GM12878 (cell line): Measurements from ENCODE around the gene KIFAP3. TPM values are rescaled to one million over a fixed set of nuclear protein-coding genes. Genes with fewer than 3 reads are reported as not detected.

Experiments
- ATAC-seq: fragments of 200-7000 bp; cut with Tn5 transposase; 3 replicates; pipeline ENCODE4 v1.9.1; 2020; ENCODE audit warnings: mild to moderate bottlenecking, moderate library complexity
- BruUV-seq: library from RNA; stranded (reverse); fragments of 400-500 nt; replicated peaks from 2 replicates; lab custom pipeline; 2021; lab: Mats Ljungman, UMichigan
- CTCF ChIA-PET: fragments of 300-600 bp; sonication (Branson Sonifier 250); formaldehyde crosslinking; extraction: SDS; loops from one replicate; lab custom pipeline; 2021; ENCODE audit warnings: inconsistent platforms; lab: Yijun Ruan, JAX
- POLR2A ChIA-PET: fragments of 350-600 bp; formaldehyde crosslinking; extraction: SDS; loops from one replicate; lab custom pipeline; 2021; ENCODE audit warnings: inconsistent platforms; lab: Charles Lee
- RAD21 ChIA-PET: fragments of 300-600 bp; sonication (Branson Sonifier 250); formaldehyde crosslinking; loops from one replicate; lab custom pipeline; 2023; ENCODE audit warnings: antibody characterized with exemption; ENCODE audit not compliant: unreplicated experiment; lab: Charles Lee
- SMC1A ChIA-PET: fragments of 300-600 bp; sonication (Branson Sonifier 250); formaldehyde crosslinking; loops from one replicate; lab custom pipeline; 2023; ENCODE audit not compliant: unreplicated experiment, uncharacterized antibody; lab: Charles Lee
- DNase-seq: peaks from one replicate; pipeline ENCODE4 v3.0.0-alpha.2; 2011; ENCODE audit warnings: low read depth, low spot score
- FAIRE-seq: peaks from 3 replicates; lab custom pipeline; 2011; peaks lifted over from hg19 to GRCh38; lab: Jason Lieb, UNC
- H2AFZ ChIP-seq: 2 replicates; pipeline ENCODE4 v1.6.0; 2011; ENCODE audit warnings: low read depth, low read length, control low read depth; ENCODE audit not compliant: control insufficient read depth
- H3K27ac ChIP-seq: 2 replicates; pipeline ENCODE4 v1.5.1; 2011; ENCODE audit warnings: control low read depth; ENCODE audit not compliant: control insufficient read depth, insufficient read depth
- H3K27me3 ChIP-seq, 2 experiments: replicated peaks in 1 of 2; 2 replicates each; pipeline versions ENCODE4 v1.6.0 to v1.6.1; 2011; ENCODE audit warnings: low read length in 1 of 2; ENCODE audit not compliant: control insufficient read depth in 2 of 2, insufficient read depth in 2 of 2
- H3K36me3 ChIP-seq, 2 experiments: 2 replicates each; pipeline ENCODE4 v1.5.1; 2011; ENCODE audit warnings: low read length in 1 of 2; ENCODE audit not compliant: control insufficient read depth in 2 of 2, insufficient read depth in 2 of 2
- H3K4me1 ChIP-seq: 2 replicates; pipeline ENCODE4 v1.6.1; 2011; ENCODE audit warnings: mild to moderate bottlenecking, low read length, moderate library complexity, mixed read lengths; ENCODE audit not compliant: control insufficient read depth, insufficient read depth
- H3K4me2 ChIP-seq: 2 replicates; pipeline ENCODE4 v1.6.0; 2011; ENCODE audit warnings: control low read depth; ENCODE audit not compliant: control insufficient read depth, insufficient read depth
- H3K4me3 ChIP-seq: fragments of 200-600 bp; sonication (generic); 2 replicates; pipeline ENCODE4 v1.5.1; 2016
- H3K79me2 ChIP-seq: 2 replicates; pipeline ENCODE4 v1.6.0; 2011; ENCODE audit warnings: low read length; ENCODE audit not compliant: control insufficient read depth, insufficient read depth
- H3K9ac ChIP-seq: 2 replicates; pipeline ENCODE4 v1.8.0; 2011; ENCODE audit warnings: low read length, control low read depth, mixed read lengths; ENCODE audit not compliant: control insufficient read depth, insufficient read depth
- H3K9me3 ChIP-seq: replicated peaks from 3 replicates; pipeline ENCODE4 v1.5.1; 2011; ENCODE audit warnings: mild to moderate bottlenecking, low read length; ENCODE audit not compliant: control insufficient read depth, insufficient read depth
- H4K20me1 ChIP-seq: 2 replicates; pipeline ENCODE4 v1.6.0; 2011; ENCODE audit not compliant: control insufficient read depth, insufficient read depth
- BCL11A ChIP-seq: IDR thresholded peaks from 2 replicates; pipeline ENCODE4 v1.6.1; 2011; ENCODE audit warnings: low read depth, low read length
- CHD2 ChIP-seq: IDR thresholded peaks from 2 replicates; pipeline ENCODE4 v1.6.1; 2011; ENCODE audit warnings: low read depth, low read length, improper control_type of control experiment, borderline replicate concordance
- CREB1 ChIP-seq: IDR thresholded peaks from 2 replicates; pipeline ENCODE4 v1.6.1; 2012; ENCODE audit warnings: low read depth, mild to moderate bottlenecking, inconsistent platforms
- DPF2 ChIP-seq: fragments of 450-650 bp; IDR thresholded peaks from 2 replicates; pipeline ENCODE4 v1.6.1; 2017; ENCODE audit warnings: mild to moderate bottlenecking
- ETV6 ChIP-seq, 2 experiments: fragments of 450-650 bp in 1 of 2; IDR thresholded peaks in 1 of 2; conservative IDR thresholded peaks in 1 of 2; 2 replicates each; pipeline ENCODE4 v1.6.1; 2014; ENCODE audit warnings: antibody characterized with exemption in 1 of 2, borderline replicate concordance in 1 of 2, low read depth in 1 of 2, mild to moderate bottlenecking in 1 of 2, moderate library complexity in 1 of 2
- EZH2 ChIP-seq: IDR thresholded peaks from 2 replicates; pipeline ENCODE4 v1.6.1; 2012; ENCODE audit warnings: low read depth, mild to moderate bottlenecking, control low read depth, inconsistent platforms, low read length, borderline replicate concordance; ENCODE audit not compliant: control insufficient read depth
- FOS ChIP-seq: IDR thresholded peaks from 3 replicates; pipeline ENCODE4 v1.6.1; 2011; ENCODE audit warnings: borderline replicate concordance; ENCODE audit not compliant: insufficient read length; ENCODE audit errors: extremely low read depth
- FOXM1 ChIP-seq: IDR thresholded peaks from 2 replicates; pipeline ENCODE4 v1.6.1; 2012; ENCODE audit warnings: low read depth, mild to moderate bottlenecking, inconsistent platforms, low read length, moderate library complexity
- NR2F1 ChIP-seq: fragments of 450-650 bp; conservative IDR thresholded peaks from 2 replicates; pipeline ENCODE4 v1.6.1; 2017; ENCODE audit warnings: mild to moderate bottlenecking
- RCOR1 ChIP-seq: conservative IDR thresholded peaks from 2 replicates; pipeline ENCODE4 v1.6.1; 2012; ENCODE audit warnings: low read depth, low read length, improper control_type of control experiment
- SPI1 ChIP-seq: IDR thresholded peaks from 2 replicates; pipeline ENCODE4 v1.6.1; 2011; ENCODE audit warnings: low read depth, mild to moderate bottlenecking, low read length, moderate library complexity, borderline replicate concordance; ENCODE audit not compliant: insufficient read depth
- TAF1 ChIP-seq: IDR thresholded peaks from 2 replicates; pipeline ENCODE4 v1.6.1; 2011; ENCODE audit warnings: mild to moderate bottlenecking, low read depth, low read length, borderline replicate concordance
- TBL1XR1 ChIP-seq: IDR thresholded peaks from 2 replicates; pipeline ENCODE4 v1.6.1; 2012; ENCODE audit warnings: low read depth, low read length, improper control_type of control experiment
- WGBS: methylation state at CpG from one replicate; pipeline ENCODE4 v1.1.6; 2016; ENCODE audit warnings: low lambda C conversion rate; ENCODE audit not compliant: insufficient replicate concordance, insufficient coverage; ENCODE audit errors: missing lambda C conversion rate; 5-methylcytosine and 5-hydroxymethylcytosine counted together
- in situ Hi-C: fragments of 300-500 bp; cut with MboI; formaldehyde crosslinking; loops from 9 replicates; pipeline ENCODE4 v1.14.3; 2018; ENCODE audit warnings: mixed read lengths
- intact Hi-C: fragments of 100-400 bp; cut with micrococcal nuclease; formaldehyde crosslinking; loops from one replicate; pipeline ENCODE4 v1.14.2; 2022; ENCODE audit not compliant: unreplicated experiment
- polyA plus RNA-seq, 11 experiments: library from polyadenylated mRNA; depleted of rRNA in 4 of 11; unstranded in 6 of 11; stranded (reverse) in 5 of 11; fragments of >200 nt; fragmentation: Nextera tagmentation in 4 of 11; fragmentation: Illumina TruSeq in 1 of 11; extraction: Ambion mirVana in 4 of 11; extraction: Trizol in 1 of 11; gene quantifications; 1 replicate in 1 of 11; 2 replicates in 10 of 11; pipeline versions ENCODE4 v1.2.1 to v1.2.3, GENCODE V29; 2011 to 2016; ENCODE audit warnings: inconsistent platforms in 2 of 11, missing spikeins in 2 of 11, low read depth in 1 of 11
- total RNA-seq, 4 experiments: library from RNA; depleted of rRNA in 3 of 4; stranded (reverse); fragments of >200 nt in 3 of 4; fragmentation: Illumina TruSeq in 1 of 4; extraction: Trizol in 1 of 4; gene quantifications; 2 replicates each; pipeline versions ENCODE4 v1.2.1 to v1.2.3, GENCODE V29; 2013 to 2021
- TF ChIP-seq, protein P1 (sequence below): fragments of 450-650 bp; formaldehyde crosslinking; IDR thresholded peaks from 2 replicates; pipeline ENCODE4 v1.4.0; 2020; ENCODE audit warnings: mild to moderate bottlenecking, moderate library complexity
- TF ChIP-seq, protein P2 (sequence below): fragments of 450-650 bp; IDR thresholded peaks from 2 replicates; pipeline ENCODE4 v1.6.1; 2018; ENCODE audit warnings: mild to moderate bottlenecking, low read depth, moderate library complexity; ENCODE audit not compliant: partially characterized antibody

KIFAP3 gene
- total and polyA plus RNA-seq, 10 of the 15 experiments (the other 5 are each of a cell fraction or from before 2014, with no cell fraction given): 13.7 to 100 (median 18.9) TPM

DNA sequence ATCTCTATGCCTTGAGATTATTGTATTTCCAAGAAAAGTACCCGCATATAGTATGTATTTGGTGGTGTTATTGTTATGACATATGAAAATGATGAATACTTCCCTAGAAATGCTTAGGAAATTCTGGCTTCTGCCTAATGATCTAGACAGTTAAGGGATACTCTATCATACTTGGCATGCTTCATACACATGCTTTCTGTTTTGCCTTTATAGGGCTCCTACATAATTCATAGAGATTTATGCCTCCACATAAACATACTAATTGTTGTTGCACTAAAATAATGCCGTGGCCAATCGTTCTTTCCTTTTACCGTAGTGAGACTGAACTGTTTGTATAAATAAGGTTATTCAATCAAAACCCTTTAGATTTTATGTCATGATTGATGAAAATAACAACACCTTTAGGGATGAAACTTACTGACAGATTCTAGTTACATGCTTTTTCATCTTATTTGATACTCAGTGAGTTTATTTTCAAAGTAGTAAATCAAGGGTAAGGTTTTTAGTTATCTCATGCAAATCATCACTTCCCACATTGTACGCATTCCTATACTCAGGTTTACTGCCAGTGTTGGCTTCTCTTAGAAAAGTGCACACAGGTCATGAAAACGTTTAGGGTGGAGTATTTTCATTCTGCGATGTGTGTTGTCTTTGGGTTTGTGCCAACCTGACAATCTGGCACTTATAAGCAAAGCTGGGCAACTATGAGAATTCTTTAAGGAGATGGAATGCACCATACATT is 140.3 kb downstream of the KIFAP3 start:
- no peaks in the 10 kb centered on the region for H3K79me2 ChIP-seq
- H4K20me1 ChIP-seq: no peaks in the 10 kb centered on the region
- in situ Hi-C loops (no loop called here), intact Hi-C loops (loop anchor here (10.0 kb wide), 1 partner anchor 311 kb away; no protein-coding TSS in a partner anchor)
- FAIRE-seq (no peak), ATAC-seq (no peak), DNase-seq (no peak)
- H3K4me3 ChIP-seq: no peak overlapping the region
- H3K27ac ChIP-seq: no peak overlapping the region
- H3K9ac ChIP-seq: no peak overlapping the region
- RAD21 ChIA-PET: no interaction called here
- BruUV-seq: no TSS peak
- 85% methylated on average over 7 of the region's 7 CpGs for WGBS
- SMC1A ChIA-PET: interaction anchor here (2.1 kb wide), 1 partner anchor 134 kb away, joined by 8 read pairs; no protein-coding TSS in a partner anchor
- H3K27me3 ChIP-seq: no peaks in the 10 kb centered on the region
- no peaks in the 10 kb centered on the region for H3K36me3 ChIP-seq
- no peaks in the 10 kb centered on the region for H3K9me3 ChIP-seq
- H3K4me1 ChIP-seq: no peaks in the 10 kb centered on the region
- H3K4me2 ChIP-seq: no peak overlapping the region
- no peak overlapping the region for H2AFZ ChIP-seq
- POLR2A ChIA-PET: no interaction called here
- CTCF ChIA-PET: interaction anchor here (1.4 kb wide), 1 partner anchor 755 kb away, joined by 3 read pairs; no protein-coding TSS in a partner anchor
- no peak for TF ChIP-seq CHD2
- no peak for TF ChIP-seq DPF2
- no peak for TF ChIP-seq EZH2
- TF ChIP-seq FOS: no peak
- TF ChIP-seq, protein P1, sequence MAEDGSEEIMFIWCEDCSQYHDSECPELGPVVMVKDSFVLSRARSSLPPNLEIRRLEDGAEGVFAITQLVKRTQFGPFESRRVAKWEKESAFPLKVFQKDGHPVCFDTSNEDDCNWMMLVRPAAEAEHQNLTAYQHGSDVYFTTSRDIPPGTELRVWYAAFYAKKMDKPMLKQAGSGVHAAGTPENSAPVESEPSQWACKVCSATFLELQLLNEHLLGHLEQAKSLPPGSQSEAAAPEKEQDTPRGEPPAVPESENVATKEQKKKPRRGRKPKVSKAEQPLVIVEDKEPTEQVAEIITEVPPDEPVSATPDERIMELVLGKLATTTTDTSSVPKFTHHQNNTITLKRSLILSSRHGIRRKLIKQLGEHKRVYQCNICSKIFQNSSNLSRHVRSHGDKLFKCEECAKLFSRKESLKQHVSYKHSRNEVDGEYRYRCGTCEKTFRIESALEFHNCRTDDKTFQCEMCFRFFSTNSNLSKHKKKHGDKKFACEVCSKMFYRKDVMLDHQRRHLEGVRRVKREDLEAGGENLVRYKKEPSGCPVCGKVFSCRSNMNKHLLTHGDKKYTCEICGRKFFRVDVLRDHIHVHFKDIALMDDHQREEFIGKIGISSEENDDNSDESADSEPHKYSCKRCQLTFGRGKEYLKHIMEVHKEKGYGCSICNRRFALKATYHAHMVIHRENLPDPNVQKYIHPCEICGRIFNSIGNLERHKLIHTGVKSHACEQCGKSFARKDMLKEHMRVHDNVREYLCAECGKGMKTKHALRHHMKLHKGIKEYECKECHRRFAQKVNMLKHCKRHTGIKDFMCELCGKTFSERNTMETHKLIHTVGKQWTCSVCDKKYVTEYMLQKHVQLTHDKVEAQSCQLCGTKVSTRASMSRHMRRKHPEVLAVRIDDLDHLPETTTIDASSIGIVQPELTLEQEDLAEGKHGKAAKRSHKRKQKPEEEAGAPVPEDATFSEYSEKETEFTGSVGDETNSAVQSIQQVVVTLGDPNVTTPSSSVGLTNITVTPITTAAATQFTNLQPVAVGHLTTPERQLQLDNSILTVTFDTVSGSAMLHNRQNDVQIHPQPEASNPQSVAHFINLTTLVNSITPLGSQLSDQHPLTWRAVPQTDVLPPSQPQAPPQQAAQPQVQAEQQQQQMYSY (CRISPR knock-in tag): no peak
- TF ChIP-seq ETV6 (conservative IDR thresholded peaks at IDR 0.05 in 1 of 2, IDR thresholded peaks at IDR 0.05 in 1 of 2; ENCODE audit: borderline replicate concordance in 1 of 2, low read depth in 1 of 2): no peak
- TF ChIP-seq BCL11A: no peak
- no peak for TF ChIP-seq CREB1
- no peak for TF ChIP-seq SPI1
- no peak for TF ChIP-seq NR2F1
- TF ChIP-seq TAF1: no peak
- TF ChIP-seq TBL1XR1: no peak
- TF ChIP-seq RCOR1: no peak
- no peak for TF ChIP-seq FOXM1
- TF ChIP-seq, protein P2, sequence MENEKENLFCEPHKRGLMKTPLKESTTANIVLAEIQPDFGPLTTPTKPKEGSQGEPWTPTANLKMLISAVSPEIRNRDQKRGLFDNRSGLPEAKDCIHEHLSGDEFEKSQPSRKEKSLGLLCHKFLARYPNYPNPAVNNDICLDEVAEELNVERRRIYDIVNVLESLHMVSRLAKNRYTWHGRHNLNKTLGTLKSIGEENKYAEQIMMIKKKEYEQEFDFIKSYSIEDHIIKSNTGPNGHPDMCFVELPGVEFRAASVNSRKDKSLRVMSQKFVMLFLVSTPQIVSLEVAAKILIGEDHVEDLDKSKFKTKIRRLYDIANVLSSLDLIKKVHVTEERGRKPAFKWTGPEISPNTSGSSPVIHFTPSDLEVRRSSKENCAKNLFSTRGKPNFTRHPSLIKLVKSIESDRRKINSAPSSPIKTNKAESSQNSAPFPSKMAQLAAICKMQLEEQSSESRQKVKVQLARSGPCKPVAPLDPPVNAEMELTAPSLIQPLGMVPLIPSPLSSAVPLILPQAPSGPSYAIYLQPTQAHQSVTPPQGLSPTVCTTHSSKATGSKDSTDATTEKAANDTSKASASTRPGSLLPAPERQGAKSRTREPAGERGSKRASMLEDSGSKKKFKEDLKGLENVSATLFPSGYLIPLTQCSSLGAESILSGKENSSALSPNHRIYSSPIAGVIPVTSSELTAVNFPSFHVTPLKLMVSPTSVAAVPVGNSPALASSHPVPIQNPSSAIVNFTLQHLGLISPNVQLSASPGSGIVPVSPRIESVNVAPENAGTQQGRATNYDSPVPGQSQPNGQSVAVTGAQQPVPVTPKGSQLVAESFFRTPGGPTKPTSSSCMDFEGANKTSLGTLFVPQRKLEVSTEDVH: no peak
